HepG2 (cell line): ENCODE results near the gene GPR37L1. TPM values are rescaled to one million over a fixed set of nuclear protein-coding genes. Genes with fewer than 3 reads are reported as not detected.

Experiments used
- ASH2L ChIP-seq: fragments of 300-600, 200-600 bp; sonication (generic); IDR thresholded peaks from 2 replicates; pipeline ENCODE4 v1.7.0; 2017; ENCODE audit warnings: low read depth, mild to moderate bottlenecking, moderate library complexity, mixed read lengths, low read length; ENCODE audit not compliant: insufficient read length
- FOXA1 ChIP-seq, 2 experiments: fragments of 450-650 bp in 1 of 2; sonication (generic) in 1 of 2; formaldehyde crosslinking in 1 of 2; IDR thresholded peaks; 2 replicates each; pipeline versions ENCODE4 v1.4.0 to v1.6.1; 2016 to 2020; ENCODE audit warnings: missing genetic modification reagents in 1 of 2
- MYNN ChIP-seq: sonication (generic); formaldehyde crosslinking; IDR thresholded peaks from 2 replicates; pipeline ENCODE4 v1.4.0; 2020; ENCODE audit warnings: mild to moderate bottlenecking, low read depth, missing genetic modification reagents
- SETDB1 ChIP-seq: sonication (generic); formaldehyde crosslinking; IDR thresholded peaks from 2 replicates; pipeline ENCODE4 v1.5.1; 2020; ENCODE audit warnings: missing genetic modification reagents, mild to moderate bottlenecking, borderline replicate concordance
- ZMYM4 ChIP-seq: sonication (generic); formaldehyde crosslinking; IDR thresholded peaks from 2 replicates; pipeline ENCODE4 v1.8.1; 2023; ENCODE audit warnings: mild to moderate bottlenecking, missing genetic modification reagents
- ZNF251 ChIP-seq: sonication (generic); formaldehyde crosslinking; IDR thresholded peaks from 2 replicates; pipeline ENCODE4 v1.9.0; 2021; ENCODE audit warnings: mild to moderate bottlenecking, missing genetic modification reagents
- ZNF333 ChIP-seq: sonication (generic); formaldehyde crosslinking; IDR thresholded peaks from 2 replicates; pipeline ENCODE4 v1.4.0; 2020; ENCODE audit warnings: mild to moderate bottlenecking, missing genetic modification reagents, borderline replicate concordance
- polyA plus RNA-seq, 8 experiments: library from polyadenylated mRNA; depleted of rRNA in 3 of 8; stranded (reverse) in 7 of 8; unstranded in 1 of 8; fragments of >200 nt; fragmentation: Illumina TruSeq in 4 of 8; extraction: Trizol in 4 of 8; gene quantifications; 2 replicates each; pipeline versions ENCODE4 v1.2.1 to v1.2.3, GENCODE V29; 2011 to 2016; ENCODE audit warnings: low read depth in 4 of 8, missing spikeins in 1 of 8, mixed read lengths in 1 of 8; ENCODE audit not compliant: insufficient read depth in 1 of 8
- total RNA-seq, 5 experiments: library from RNA; depleted of rRNA; stranded (reverse); fragments of >200 nt; fragmentation: Illumina TruSeq; extraction: Trizol; gene quantifications; 2 replicates each; pipeline ENCODE4 v1.2.3, GENCODE V29; 2016; ENCODE audit warnings: low read depth in 1 of 5
- TF ChIP-seq, protein P1 (sequence below): IDR thresholded peaks from 2 replicates; pipeline ENCODE4 v1.6.1; 2016; ENCODE audit warnings: missing genetic modification reagents, missing compliant biosample characterization
- TF ChIP-seq, protein P2 (sequence below), 2 experiments: sonication (generic) in 1 of 2; formaldehyde crosslinking in 1 of 2; IDR thresholded peaks; 2 replicates each; pipeline versions ENCODE4 v1.4.0 to v1.6.1; 2018 to 2020; ENCODE audit warnings: missing genetic modification reagents in 2 of 2, borderline replicate concordance in 1 of 2, low read depth in 1 of 2, mild to moderate bottlenecking in 1 of 2, missing biosample characterization in 1 of 2
- TF ChIP-seq, protein P3 (sequence below): IDR thresholded peaks from 2 replicates; pipeline ENCODE4 v1.6.1; 2016; ENCODE audit warnings: low read depth

GPR37L1 gene
- total and polyA plus RNA-seq, 2 of the 13 experiments (the other 11 are each of a cell fraction or from before 2014, with no cell fraction given): 0.13 TPM; not detected in 1

DNA sequence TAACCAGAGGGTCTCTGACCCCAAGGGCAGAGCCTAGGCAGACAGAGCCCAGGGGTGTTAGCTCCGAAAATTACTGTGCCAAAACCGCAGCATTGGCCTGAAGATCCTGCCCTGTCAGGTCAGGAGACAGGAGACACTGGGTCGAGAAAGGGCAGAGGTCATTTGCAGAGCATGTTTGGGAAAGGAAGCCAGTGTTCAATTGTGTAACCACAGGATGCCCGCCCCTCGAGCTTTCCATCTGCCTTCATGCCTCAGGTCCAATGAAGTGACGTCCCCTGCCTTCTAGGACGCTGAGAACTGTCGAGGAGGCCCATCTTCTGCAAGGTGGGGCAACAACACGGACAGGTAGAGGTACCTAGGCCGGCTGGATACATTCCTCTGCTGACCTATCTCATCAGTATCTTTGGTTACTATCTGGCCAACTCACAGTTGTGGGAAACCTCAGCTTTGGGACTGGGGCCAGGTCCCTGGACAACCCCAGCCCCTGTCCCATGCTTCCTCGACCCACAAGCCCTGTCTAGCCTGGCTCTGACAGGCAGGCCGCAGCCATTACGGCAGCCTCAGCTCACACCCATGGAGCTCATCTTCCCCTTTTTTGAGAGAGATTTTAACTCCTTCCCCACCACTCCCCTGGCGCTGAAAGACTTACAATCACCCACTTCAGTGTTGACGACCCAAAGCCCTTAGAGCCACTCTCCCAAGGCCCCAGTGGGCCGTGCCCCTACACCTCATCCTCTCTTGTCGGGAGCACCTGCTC lies 20.5 kb downstream of the GPR37L1 start (continued):
- TF ChIP-seq, protein P1, sequence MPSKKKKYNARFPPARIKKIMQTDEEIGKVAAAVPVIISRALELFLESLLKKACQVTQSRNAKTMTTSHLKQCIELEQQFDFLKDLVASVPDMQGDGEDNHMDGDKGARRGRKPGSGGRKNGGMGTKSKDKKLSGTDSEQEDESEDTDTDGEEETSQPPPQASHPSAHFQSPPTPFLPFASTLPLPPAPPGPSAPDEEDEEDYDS: no peak
- no peak for TF ChIP-seq ASH2L
- no peak for TF ChIP-seq SETDB1 (CRISPR knock-in tag)
- TF ChIP-seq FOXA1 (IDR thresholded peaks at IDR 0.05): no peak
- TF ChIP-seq FOXA1 (CRISPR knock-in tag; IDR thresholded peaks at IDR 0.05): peak; percentile 58
- TF ChIP-seq MYNN (CRISPR knock-in tag): no peak
- TF ChIP-seq, protein P2, sequence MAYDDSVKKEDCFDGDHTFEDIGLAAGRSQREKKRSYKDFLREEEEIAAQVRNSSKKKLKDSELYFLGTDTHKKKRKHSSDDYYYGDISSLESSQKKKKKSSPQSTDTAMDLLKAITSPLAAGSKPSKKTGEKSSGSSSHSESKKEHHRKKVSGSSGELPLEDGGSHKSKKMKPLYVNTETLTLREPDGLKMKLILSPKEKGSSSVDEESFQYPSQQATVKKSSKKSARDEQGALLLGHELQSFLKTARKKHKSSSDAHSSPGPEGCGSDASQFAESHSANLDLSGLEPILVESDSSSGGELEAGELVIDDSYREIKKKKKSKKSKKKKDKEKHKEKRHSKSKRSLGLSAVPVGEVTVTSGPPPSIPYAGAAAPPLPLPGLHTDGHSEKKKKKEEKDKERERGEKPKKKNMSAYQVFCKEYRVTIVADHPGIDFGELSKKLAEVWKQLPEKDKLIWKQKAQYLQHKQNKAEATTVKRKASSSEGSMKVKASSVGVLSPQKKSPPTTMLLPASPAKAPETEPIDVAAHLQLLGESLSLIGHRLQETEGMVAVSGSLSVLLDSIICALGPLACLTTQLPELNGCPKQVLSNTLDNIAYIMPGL (CRISPR knock-in tag; IDR thresholded peaks at IDR 0.05; ENCODE audit: borderline replicate concordance in 1 of 2, low read depth in 1 of 2): peak in 1 of 2 experiments; percentile 42; a peak in 1 of 4 replicates
- TF ChIP-seq, protein P3, sequence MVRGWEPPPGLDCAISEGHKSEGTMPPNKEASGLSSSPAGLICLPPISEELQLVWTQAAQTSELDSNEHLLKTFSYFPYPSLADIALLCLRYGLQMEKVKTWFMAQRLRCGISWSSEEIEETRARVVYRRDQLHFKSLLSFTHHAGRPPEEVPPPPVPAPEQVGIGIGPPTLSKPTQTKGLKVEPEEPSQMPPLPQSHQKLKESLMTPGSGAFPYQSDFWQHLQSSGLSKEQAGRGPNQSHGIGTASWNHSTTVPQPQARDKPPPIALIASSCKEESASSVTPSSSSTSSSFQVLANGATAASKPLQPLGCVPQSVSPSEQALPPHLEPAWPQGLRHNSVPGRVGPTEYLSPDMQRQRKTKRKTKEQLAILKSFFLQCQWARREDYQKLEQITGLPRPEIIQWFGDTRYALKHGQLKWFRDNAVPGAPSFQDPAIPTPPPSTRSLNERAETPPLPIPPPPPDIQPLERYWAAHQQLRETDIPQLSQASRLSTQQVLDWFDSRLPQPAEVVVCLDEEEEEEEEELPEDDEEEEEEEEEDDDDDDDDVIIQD (CRISPR knock-in tag): 0 out of 2 replicates have a peak, but pooled peaks have one; percentile 23
- 0 out of 2 replicates have a peak, but pooled peaks have one; percentile 34 for TF ChIP-seq ZNF333 (CRISPR knock-in tag)
- no peak for TF ChIP-seq ZNF251 (CRISPR knock-in tag)
- peak; percentile 43; the same call in 1 of the 2 replicates for TF ChIP-seq ZMYM4 (CRISPR knock-in tag)
